BE2C (cell line): ENCODE measurements around the gene NEAT1.

Experiments used
- DNase-seq: peaks from one replicate; pipeline ENCODE4 v3.0.0-alpha.2; 2020
- H3K27me3 ChIP-seq: fragments of 250-450 bp; sonication (Bioruptor Pico); 2 replicates; pipeline ENCODE4 v1.5.1; 2020; ENCODE audit warnings: mild to moderate bottlenecking
- H3K36me3 ChIP-seq: fragments of 250-450 bp; sonication (Bioruptor Pico); 2 replicates; pipeline ENCODE4 v1.5.1; 2020; ENCODE audit warnings: mild to moderate bottlenecking
- H3K4me1 ChIP-seq: fragments of 250-450 bp; sonication (Bioruptor Pico); 2 replicates; pipeline ENCODE4 v1.5.1; 2020
- H3K4me3 ChIP-seq: 2 replicates; pipeline ENCODE4 v1.5.1; 2011; ENCODE audit warnings: low read depth, low read length
- H3K9me3 ChIP-seq: fragments of 250-450 bp; sonication (Bioruptor Pico); 2 replicates; pipeline ENCODE4 v1.5.1; 2020
- TF ChIP-seq, protein P1 (sequence below): IDR thresholded peaks from 2 replicates; pipeline ENCODE4 v1.5.1; 2012; ENCODE audit warnings: mild to moderate bottlenecking, low read depth, low read length

Gene NEAT1

DNA sequence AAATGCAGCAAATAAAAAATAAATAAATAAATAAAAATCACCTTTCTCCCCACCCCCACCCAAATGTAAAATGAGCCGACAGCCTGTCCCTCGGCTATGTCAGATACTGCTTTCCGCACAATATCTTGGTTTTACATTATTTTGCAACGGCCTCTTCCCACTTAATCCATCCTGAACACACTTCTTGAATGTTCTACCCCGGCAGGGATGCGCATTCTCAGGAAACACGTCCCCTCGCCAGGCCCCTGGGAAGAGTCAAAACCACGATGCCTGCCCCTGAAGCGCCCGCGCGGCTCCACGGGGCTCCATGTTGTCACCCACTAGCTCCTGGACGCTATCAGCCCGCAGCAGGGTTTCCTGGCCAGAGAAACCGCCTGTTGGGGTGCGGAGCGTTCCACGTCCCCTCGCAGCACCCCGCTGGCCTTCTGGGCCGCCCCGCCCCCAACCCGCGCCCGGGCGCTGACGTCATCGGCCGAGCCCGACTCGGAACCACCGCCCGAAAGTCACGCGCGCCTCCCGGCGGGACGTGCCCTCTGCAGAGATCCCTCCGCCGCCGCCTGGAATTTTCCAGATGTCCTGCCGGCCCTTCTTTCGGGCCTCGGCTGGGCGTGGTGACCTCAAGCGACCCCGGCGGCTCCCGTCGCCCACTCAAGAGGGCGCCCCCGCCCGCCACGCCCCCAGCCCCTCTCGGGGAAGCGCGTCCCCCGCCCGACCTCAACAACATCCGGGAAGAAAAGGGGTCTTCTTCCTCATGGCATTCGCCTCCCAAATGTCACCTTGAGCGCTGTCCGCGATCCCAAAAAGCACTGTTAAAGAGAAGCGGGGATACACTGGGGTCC is 585 bp upstream of the NEAT1 start:
- Histone ChIP-seq H3K4me1 (peaks cover 19% of the 10 kb centered on the region), H3K36me3 (peaks cover 35% of the 10 kb centered on the region), H3K4me3 (peak overlapping the region; percentile 88), H3K9me3 (no peaks in the 10 kb centered on the region), H3K27me3 (peaks cover 3% of the 10 kb centered on the region)
- TF ChIP-seq, protein P1, sequence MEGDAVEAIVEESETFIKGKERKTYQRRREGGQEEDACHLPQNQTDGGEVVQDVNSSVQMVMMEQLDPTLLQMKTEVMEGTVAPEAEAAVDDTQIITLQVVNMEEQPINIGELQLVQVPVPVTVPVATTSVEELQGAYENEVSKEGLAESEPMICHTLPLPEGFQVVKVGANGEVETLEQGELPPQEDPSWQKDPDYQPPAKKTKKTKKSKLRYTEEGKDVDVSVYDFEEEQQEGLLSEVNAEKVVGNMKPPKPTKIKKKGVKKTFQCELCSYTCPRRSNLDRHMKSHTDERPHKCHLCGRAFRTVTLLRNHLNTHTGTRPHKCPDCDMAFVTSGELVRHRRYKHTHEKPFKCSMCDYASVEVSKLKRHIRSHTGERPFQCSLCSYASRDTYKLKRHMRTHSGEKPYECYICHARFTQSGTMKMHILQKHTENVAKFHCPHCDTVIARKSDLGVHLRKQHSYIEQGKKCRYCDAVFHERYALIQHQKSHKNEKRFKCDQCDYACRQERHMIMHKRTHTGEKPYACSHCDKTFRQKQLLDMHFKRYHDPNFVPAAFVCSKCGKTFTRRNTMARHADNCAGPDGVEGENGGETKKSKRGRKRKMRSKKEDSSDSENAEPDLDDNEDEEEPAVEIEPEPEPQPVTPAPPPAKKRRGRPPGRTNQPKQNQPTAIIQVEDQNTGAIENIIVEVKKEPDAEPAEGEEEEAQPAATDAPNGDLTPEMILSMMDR, result no peak
- peak; percentile 93 for DNase-seq

GRCh38 chr11:65423516-65424204 is 1.1 kb downstream of the NEAT1 start:
- DNase-seq, result no peak
- peaks cover 43% of the 10 kb centered on the region for H3K36me3 ChIP-seq
- H3K9me3 ChIP-seq, result no peaks in the 10 kb centered on the region
- H3K27me3 ChIP-seq, result peaks cover 3% of the 10 kb centered on the region
- peaks cover 15% of the 10 kb centered on the region for H3K4me1 ChIP-seq
- TF ChIP-seq, protein P1, result no peak
- H3K4me3 ChIP-seq, result peak overlapping the region; percentile 88

DNA sequence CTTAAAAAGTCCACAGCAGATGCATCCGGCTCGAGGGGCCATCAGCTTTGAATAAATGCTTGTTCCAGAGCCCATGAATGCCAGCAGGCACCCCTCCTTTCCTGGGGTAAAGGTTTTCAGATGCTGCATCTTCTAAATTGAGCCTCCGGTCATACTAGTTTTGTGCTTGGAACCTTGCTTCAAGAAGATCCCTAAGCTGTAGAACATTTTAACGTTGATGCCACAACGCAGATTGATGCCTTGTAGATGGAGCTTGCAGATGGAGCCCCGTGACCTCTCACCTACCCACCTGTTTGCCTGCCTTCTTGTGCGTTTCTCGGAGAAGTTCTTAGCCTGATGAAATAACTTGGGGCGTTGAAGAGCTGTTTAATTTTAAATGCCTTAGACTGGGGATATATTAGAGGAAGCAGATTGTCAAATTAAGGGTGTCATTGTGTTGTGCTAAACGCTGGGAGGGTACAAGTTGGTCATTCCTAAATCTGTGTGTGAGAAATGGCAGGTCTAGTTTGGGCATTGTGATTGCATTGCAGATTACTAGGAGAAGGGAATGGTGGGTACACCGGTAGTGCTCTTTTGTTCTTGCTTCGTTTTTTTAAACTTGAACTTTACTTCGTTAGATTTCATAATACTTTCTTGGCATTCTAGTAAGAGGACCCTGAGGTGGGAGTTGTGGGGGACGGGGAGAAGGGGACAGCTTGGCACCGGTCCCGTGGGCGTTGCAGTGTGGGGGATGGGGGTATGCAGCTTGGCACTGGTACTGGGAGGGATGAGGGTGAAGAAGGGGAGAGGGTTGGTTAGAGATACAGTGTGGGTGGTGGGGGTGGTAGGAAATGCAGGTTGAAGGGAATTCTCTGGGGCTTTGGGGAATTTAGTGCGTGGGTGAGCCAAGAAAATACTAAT is 1.9 kb downstream of the NEAT1 start:
- H3K36me3 ChIP-seq, result peaks cover 43% of the 10 kb centered on the region
- peak; percentile 42 for DNase-seq
- H3K9me3 ChIP-seq, result no peaks in the 10 kb centered on the region
- TF ChIP-seq, protein P1, result no peak
- H3K4me3 ChIP-seq, result peak overlapping the region; percentile 88
- H3K4me1 ChIP-seq, result peaks cover 10% of the 10 kb centered on the region
- H3K27me3 ChIP-seq, result peaks cover 3% of the 10 kb centered on the region

DNA sequence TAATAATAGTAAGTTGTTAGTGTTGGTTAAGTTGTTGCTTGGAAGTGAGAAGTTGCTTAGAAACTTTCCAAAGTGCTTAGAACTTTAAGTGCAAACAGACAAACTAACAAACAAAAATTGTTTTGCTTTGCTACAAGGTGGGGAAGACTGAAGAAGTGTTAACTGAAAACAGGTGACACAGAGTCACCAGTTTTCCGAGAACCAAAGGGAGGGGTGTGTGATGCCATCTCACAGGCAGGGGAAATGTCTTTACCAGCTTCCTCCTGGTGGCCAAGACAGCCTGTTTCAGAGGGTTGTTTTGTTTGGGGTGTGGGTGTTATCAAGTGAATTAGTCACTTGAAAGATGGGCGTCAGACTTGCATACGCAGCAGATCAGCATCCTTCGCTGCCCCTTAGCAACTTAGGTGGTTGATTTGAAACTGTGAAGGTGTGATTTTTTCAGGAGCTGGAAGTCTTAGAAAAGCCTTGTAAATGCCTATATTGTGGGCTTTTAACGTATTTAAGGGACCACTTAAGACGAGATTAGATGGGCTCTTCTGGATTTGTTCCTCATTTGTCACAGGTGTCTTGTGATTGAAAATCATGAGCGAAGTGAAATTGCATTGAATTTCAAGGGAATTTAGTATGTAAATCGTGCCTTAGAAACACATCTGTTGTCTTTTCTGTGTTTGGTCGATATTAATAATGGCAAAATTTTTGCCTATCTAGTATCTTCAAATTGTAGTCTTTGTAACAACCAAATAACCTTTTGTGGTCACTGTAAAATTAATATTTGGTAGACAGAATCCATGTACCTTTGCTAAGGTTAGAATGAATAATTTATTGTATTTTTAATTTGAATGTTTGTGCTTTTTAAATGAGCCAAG is 2.7 kb downstream of the NEAT1 start:
- Histone ChIP-seq H3K36me3 (peaks cover 43% of the 10 kb centered on the region), H3K4me3 (peak overlapping the region; percentile 88), H3K4me1 (peaks cover 6% of the 10 kb centered on the region), H3K9me3 (no peaks in the 10 kb centered on the region), H3K27me3 (peaks cover 3% of the 10 kb centered on the region)
- no peak for DNase-seq
- TF ChIP-seq, protein P1, result no peak

DNA sequence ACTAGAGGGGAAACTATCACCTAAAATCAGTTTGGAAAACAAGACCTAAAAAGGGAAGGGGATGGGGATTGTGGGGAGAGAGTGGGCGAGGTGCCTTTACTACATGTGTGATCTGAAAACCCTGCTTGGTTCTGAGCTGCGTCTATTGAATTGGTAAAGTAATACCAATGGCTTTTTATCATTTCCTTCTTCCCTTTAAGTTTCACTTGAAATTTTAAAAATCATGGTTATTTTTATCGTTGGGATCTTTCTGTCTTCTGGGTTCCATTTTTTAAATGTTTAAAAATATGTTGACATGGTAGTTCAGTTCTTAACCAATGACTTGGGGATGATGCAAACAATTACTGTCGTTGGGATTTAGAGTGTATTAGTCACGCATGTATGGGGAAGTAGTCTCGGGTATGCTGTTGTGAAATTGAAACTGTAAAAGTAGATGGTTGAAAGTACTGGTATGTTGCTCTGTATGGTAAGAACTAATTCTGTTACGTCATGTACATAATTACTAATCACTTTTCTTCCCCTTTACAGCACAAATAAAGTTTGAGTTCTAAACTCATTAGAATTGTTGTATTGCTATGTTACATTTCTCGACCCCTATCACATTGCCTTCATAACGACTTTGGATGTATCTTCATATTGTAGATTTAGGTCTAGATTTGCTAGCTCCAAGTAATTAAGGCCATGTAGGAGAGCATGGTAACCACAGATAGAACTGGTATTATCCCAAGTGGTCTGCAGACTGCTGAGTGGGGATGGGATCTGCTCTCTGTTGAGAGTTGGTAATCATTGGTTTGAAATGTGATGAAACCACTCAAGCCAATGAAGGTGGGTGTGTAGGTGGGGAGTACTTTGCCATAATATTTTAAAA is 3.6 kb downstream of the NEAT1 start:
- Histone ChIP-seq H3K4me3 (peak overlapping the region; percentile 88), H3K27me3 (peaks cover 3% of the 10 kb centered on the region), H3K36me3 (peaks cover 43% of the 10 kb centered on the region), H3K4me1 (peaks cover 4% of the 10 kb centered on the region), H3K9me3 (no peaks in the 10 kb centered on the region)
- DNase-seq, result no peak
- TF ChIP-seq, protein P1, result no peak
